ENCODE results near the gene RPS28.
A peak's percentile ranks its signal among the peaks of the same experiment; 100 is the strongest.
"Not testable (repeated sequence)": the region's sequence is repeated elsewhere in the genome, so short reads cannot be mapped to it uniquely, and the experiment has no call there.

The RPS28 gene

GRCh38 chr19:8316351-8317125, 4.8 kb upstream of the RPS28 start:
- FAIRE-seq (no peak), DNase-seq (ENCODE audit: insufficient read length, low spot score) (no peak)
- TF ChIP-seq CTCF (IDR thresholded peaks at IDR 0.05; ENCODE audit: insufficient read depth, missing control alignments) = no peak

DNA sequence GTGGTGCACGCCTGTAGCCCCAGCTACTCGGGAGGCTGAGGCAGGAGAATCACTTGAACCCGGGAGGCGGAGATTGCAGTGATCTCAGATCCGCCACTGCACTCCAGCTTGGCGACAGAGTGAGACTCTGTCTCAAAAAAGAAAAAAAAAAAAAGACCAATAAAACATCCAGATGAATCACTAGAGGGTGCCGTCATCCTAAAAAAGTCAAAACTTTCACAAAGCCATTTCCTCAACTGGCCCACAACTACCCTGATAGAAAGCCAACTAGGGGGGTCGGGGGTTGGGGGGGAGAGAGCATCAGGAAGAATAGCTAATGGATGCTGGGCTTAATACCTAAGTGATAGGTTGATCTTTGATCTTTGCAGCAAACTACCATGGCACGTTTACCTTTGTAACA, 2.5 kb upstream of the RPS28 start:
- not testable (repeated sequence) for FAIRE-seq; DNase-seq (ENCODE audit: insufficient read length, low spot score)
- TF ChIP-seq CTCF (IDR thresholded peaks at IDR 0.05; ENCODE audit: insufficient read depth, missing control alignments) = peak; percentile 2

DNA sequence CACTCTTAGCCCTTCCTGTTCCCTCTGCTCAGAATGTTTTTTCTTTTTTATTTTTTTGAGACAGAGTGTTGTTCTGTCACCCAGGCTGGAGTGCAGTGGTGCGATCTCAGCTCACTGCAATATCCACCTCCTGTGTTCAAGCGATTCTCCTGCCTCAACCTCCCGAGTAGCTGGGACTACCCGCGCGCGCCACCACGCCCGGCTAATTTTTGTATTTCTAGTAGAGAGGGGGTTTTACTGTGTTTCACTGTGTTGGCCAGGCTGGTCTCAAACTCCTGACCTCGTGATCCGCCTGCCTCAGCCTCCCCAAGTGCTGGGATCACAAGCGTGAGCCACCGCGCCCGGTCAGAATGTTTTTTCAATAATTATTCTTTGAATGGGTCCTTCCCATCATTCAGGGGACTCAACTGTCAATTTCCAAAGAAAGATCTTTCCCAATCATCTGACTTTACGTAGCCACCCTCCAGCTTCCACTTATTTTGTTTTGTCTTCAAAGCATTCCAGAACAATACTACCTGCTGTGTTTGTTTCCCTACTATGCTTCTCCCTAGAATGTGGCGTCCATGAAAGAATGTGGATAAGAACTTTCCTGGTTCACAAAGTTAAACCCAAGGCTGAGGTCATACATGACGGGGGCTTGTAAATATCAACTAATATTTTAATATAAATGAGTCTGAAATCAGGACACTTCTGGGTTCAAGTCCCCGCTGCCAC, 1.3 kb upstream of the RPS28 start:
- FAIRE-seq = no peak
- TF ChIP-seq CTCF (IDR thresholded peaks at IDR 0.05; ENCODE audit: insufficient read depth, missing control alignments) = no peak
- DNase-seq (ENCODE audit: insufficient read length, low spot score) = no peak

GRCh38 chr19:8320564-8321066, 681 bp upstream of the RPS28 start:
- no peak for DNase-seq (ENCODE audit: insufficient read length, low spot score)
- no peak for TF ChIP-seq CTCF (IDR thresholded peaks at IDR 0.05; ENCODE audit: insufficient read depth, missing control alignments)
- no peak for FAIRE-seq

- no peak for TF ChIP-seq CTCF (IDR thresholded peaks at IDR 0.05; ENCODE audit: insufficient read depth, missing control alignments)
- FAIRE-seq (no peak), DNase-seq (ENCODE audit: insufficient read length, low spot score) (no peak)
These were observed 816 bp downstream of the RPS28 start for GRCh38 chr19:8321986-8322637.

DNA sequence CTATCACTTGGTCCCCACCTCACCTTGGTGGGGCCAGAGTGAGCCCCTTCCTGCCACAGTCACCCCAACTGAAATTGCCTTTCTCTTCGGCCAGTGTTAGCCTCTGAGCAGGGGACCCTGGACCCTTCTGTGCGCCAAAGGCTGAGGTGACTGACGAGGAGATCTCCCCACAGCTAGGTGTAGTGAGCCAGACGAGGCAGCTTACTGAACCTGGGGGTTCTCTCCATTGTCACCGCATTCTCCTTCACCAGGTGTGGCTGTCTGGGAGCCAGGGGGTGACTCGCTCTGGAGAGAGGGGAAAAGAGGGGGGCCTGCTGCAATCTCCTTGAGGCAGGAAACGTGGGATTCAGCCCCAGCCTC, 1.3 kb downstream of the RPS28 start:
- no peak for TF ChIP-seq CTCF (IDR thresholded peaks at IDR 0.05; ENCODE audit: insufficient read depth, missing control alignments)
- FAIRE-seq (no peak), DNase-seq (ENCODE audit: insufficient read length, low spot score) (no peak)
